SK-N-MC (cell line): ENCODE results near the gene EXD3.

Experiments used
- DNase-seq: peaks from one replicate; pipeline ENCODE4 v3.0.0-alpha.2; 2011; ENCODE audit warnings: low read depth, low spot score
- H3K27ac ChIP-seq: fragments of 200-600 bp; sonication (generic); 2 replicates; pipeline ENCODE4 v1.5.1; 2016; ENCODE audit warnings: mixed run types
- H3K36me3 ChIP-seq: fragments of 200-600 bp; sonication (generic); 2 replicates; pipeline ENCODE4 v1.6.1; 2017; ENCODE audit warnings: antibody characterized with exemption, low read length, mixed read lengths; ENCODE audit not compliant: insufficient read depth
- H3K4me3 ChIP-seq: fragments of 200-600 bp; sonication (generic); 2 replicates; pipeline ENCODE4 v1.5.1; 2016
- H3K9ac ChIP-seq: fragments of 200-600 bp; sonication (generic); 2 replicates; pipeline ENCODE4 v1.8.0; 2017; ENCODE audit warnings: mixed run types, mixed read lengths; ENCODE audit not compliant: insufficient read length
- H3K9me3 ChIP-seq: fragments of 200-600 bp; sonication (generic); 2 replicates; pipeline ENCODE4 v1.6.1; 2017; ENCODE audit warnings: low read depth, mild to moderate bottlenecking, antibody characterized with exemption, low read length, moderate library complexity, mixed read lengths
- EZH2 ChIP-seq: fragments of 200-600 bp; sonication (generic); IDR thresholded peaks from one replicate; pipeline ENCODE4 v1.6.1; 2017; ENCODE audit warnings: antibody characterized with exemption
- FOXP2 ChIP-seq: optimal IDR thresholded peaks from 2 replicates; pipeline ENCODE3; 2011; ENCODE audit warnings: mild to moderate bottlenecking, moderate library complexity; ENCODE audit not compliant: insufficient read depth; ENCODE audit errors: extremely low read length, control extremely low read depth
- POLR2AphosphoS5 ChIP-seq: IDR thresholded peaks from 2 replicates; pipeline ENCODE4 v1.6.1; 2012; ENCODE audit warnings: mild to moderate bottlenecking, low read depth, low read length, borderline replicate concordance

EXD3 gene

DNA sequence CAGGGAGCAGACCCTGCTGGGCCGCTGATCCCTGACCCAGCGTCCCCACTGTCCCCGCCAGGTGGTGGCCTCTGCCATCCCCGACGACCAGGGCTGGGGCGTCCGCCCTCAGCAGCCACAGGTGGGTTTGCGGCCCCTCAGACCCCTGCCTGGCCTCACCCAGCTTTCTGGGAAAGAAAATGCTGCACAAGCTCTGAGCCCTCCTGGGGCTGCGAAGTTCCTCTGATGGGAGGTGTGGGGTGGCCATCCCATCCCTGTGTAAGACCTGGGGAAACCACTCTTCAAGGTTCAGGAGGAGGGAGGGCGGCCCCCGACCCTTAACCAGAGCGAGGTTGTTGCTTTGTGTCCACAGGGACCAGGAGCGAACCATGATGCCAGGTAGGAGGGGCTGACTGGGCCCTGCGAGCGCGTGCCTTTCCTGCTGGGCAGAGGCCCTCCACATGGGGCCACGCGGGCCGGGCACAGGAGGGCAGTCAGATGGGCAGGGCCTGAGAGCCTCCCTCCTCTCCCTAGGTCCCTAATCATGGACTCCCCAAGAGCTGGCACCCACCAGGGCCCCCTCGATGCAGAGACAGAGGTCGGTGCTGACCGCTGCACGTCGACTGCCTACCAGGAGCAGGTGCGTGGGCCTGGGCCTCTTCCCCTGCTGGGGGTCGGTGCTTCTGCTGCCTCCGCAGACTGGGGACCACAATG lies 7.9 kb upstream of the EXD3 start:
- Histone ChIP-seq H3K4me3 (no peak overlapping the region), H3K36me3 (no peaks in the 10 kb centered on the region), H3K27ac (no peak overlapping the region), H3K9ac (no peak overlapping the region), H3K9me3 (no peaks in the 10 kb centered on the region)
- no peak for TF ChIP-seq POLR2AphosphoS5
- TF ChIP-seq EZH2, result no peak
- TF ChIP-seq FOXP2, result no peak
- no peak for DNase-seq

DNA sequence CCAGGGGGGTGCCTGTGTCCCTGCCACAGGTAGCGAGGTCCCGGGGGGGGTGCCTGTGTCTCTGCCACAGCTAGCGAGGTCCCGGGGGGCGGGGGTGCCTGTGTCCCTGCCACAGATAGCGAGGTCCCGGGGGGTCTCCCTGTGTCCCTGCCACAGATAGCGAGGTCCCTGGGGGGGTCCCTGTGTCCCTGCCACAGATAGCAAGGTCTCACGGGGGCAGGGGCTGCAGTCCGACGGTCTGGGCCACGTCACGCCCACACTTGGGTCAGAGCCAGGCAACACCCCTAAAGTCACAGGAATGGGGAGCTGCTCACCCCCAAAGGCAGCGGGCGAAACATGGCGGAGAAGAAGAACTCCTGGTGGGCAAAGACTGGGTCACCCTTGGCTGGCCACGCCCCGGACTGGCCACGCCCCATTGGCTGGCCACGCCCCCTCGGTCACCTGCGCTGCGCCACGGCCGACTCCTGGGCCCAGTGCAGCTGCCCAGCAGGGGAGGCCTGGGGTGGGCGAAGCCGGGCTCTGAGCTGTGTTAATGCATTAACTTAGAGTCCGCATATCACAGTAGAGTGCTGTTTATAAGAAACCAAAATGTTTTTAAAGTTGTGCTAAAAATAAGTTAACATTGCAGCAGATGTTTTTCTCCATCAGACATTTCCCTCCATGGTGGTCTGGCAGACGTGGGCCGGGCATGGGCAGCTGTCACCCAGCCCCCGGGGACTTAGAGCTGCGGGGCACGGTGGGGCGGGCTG lies 7.2 kb upstream of the EXD3 start:
- H3K9me3 ChIP-seq, result no peaks in the 10 kb centered on the region
- no peak for DNase-seq
- no peak overlapping the region for H3K9ac ChIP-seq
- no peak overlapping the region for H3K27ac ChIP-seq
- TF ChIP-seq POLR2AphosphoS5 (no peak), EZH2 (no peak), FOXP2 (no peak)
- no peaks in the 10 kb centered on the region for H3K36me3 ChIP-seq
- H3K4me3 ChIP-seq, result no peak overlapping the region

DNA sequence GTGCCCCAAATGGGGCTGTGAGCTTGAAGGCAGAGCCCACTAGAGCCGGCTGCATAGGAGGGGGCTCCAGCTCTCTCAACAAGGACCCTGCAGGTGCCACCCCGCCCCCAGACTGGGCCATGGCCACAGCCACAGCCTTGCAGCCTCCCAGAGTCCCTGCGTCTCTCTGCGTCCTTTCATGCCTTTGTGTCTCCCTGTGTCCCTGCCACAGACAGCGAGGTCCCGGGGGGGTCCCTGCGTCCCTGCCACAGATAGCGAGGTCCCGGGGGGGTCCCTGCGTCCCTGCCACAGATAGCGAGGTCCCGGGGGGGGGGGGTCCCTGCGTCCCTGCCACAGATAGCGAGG lies 6.6 kb upstream of the EXD3 start:
- DNase-seq, result no peak
- Histone ChIP-seq H3K36me3 (no peaks in the 10 kb centered on the region), H3K9me3 (no peaks in the 10 kb centered on the region), H3K9ac (no peak overlapping the region), H3K27ac (no peak overlapping the region), H3K4me3 (no peak overlapping the region)
- TF ChIP-seq POLR2AphosphoS5 (no peak), FOXP2 (no peak)

GRCh38 chr9:137428841-137429545 lies 6.0 kb upstream of the EXD3 start:
- TF ChIP-seq EZH2 (no peak), FOXP2 (no peak), POLR2AphosphoS5 (no peak)
- Histone ChIP-seq H3K27ac (no peak overlapping the region), H3K9ac (no peak overlapping the region), H3K4me3 (no peak overlapping the region), H3K36me3 (no peaks in the 10 kb centered on the region), H3K9me3 (no peaks in the 10 kb centered on the region)
- no peak for DNase-seq

DNA sequence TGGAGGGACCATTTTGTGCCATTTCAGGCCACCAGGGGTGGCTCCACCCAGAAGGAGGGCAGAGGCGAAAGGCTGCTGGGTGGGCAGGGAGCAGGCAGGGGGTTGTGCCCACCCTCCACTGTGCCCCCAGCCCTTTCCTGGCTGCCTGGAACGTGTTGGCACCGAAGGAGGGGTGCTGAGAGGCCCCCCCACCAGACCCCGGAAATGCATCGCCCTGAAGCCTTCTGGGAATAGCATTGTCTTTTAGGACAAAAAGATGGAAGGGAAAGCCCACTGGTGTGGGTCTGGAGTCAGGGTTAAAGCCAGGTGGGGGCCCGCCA lies 5.3 kb upstream of the EXD3 start:
- Histone ChIP-seq H3K36me3 (no peaks in the 10 kb centered on the region), H3K9me3 (no peaks in the 10 kb centered on the region), H3K4me3 (no peak overlapping the region), H3K27ac (no peak overlapping the region), H3K9ac (no peak overlapping the region)
- DNase-seq, result no peak
- no peak for TF ChIP-seq FOXP2

DNA sequence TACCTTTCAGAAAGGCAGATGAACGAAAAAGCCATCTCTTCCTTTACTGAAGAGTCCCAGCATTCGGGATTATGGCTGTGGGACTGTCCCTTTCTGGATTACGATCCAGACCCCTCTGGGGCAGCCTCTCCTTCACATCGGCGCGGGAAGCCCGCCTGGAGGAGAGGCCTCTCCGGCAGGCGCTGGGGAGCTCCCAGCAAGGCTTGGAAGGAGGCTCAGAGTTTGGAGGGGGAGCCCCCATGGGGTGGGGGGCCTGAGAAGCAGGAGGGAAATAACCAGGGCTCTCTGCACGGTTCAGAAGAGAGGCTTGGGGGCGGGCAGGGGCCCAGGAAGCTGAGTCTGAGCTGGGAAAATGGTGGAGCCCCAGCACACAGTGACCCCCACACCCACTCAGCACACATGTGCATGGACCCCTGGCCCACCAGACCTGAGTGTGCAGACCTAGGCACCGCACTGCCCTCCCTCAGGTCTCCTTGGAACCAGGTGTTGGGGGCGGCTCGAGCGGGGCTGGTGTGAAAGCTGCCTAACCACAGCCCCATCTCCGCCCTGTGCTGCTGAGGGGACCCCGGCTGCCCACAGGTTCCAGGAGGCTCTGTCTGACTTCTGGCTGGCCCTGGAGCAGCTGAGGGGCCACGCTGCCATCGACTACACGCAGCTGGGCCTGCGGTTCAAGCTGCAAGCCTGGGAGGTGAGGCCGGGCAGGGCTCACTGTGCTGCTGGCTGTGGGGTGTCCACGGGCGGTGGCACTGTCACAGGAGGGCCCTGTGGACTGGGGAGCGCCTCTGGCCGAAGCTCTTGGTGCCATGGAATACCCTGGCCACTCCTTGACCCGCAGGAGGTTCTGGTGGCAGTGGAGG lies 4.7 kb upstream of the EXD3 start:
- TF ChIP-seq FOXP2 (no peak), POLR2AphosphoS5 (no peak), EZH2 (no peak)
- Histone ChIP-seq H3K4me3 (no peak overlapping the region), H3K27ac (no peak overlapping the region), H3K36me3 (no peaks in the 10 kb centered on the region), H3K9me3 (no peaks in the 10 kb centered on the region), H3K9ac (no peak overlapping the region)
- DNase-seq, result no peak

GRCh38 chr9:137426018-137426681 lies 3.2 kb upstream of the EXD3 start:
- H3K9ac ChIP-seq, result no peak overlapping the region
- H3K27ac ChIP-seq, result no peak overlapping the region
- TF ChIP-seq POLR2AphosphoS5 (no peak), EZH2 (no peak), FOXP2 (no peak)
- no peaks in the 10 kb centered on the region for H3K9me3 ChIP-seq
- DNase-seq, result no peak
- no peak overlapping the region for H3K4me3 ChIP-seq
- H3K36me3 ChIP-seq, result no peaks in the 10 kb centered on the region

DNA sequence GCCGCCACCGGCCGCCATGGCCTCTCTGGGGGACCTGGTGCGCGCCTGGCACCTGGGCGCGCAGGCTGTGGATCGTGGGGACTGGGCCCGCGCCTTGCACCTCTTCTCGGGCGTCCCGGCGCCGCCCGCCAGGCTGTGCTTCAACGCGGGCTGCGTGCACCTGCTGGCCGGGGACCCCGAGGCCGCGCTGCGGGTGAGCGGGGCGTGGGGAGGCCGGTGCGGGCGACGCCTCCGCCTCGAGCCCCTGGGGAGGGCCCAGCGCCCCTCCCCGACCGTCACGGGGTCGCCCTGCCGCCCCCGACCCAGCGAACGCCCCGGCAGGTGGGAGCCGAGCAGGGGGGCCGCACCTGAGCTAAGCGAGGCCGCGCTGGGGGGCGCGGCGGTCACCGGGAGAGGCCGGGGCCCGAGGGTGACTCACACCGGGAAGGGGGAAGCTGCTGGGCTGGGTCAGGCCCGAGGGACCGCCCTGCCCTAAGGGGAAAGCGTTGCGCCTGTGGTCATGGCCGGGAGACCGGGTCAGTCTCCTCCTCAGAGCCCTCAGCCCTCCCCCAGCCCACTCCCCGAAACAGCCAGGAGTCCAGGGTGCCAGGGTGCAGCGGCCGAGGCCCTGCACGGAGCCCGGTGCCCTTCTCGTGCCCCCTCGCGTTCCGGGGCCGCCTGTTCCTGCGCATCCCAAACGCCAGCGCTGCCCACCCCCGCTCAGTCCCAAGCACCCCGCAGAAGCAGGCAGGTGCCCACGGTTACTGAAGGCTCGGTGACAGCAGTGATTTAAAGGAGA lies 741 bp upstream of the EXD3 start:
- Histone ChIP-seq H3K36me3 (no peaks in the 10 kb centered on the region), H3K4me3 (peak overlapping the region; percentile 73), H3K9ac (no peak overlapping the region), H3K27ac (no peak overlapping the region), H3K9me3 (no peaks in the 10 kb centered on the region)
- no peak for DNase-seq
- TF ChIP-seq EZH2 (no peak), FOXP2 (no peak), POLR2AphosphoS5 (no peak)
